Activated CD4-positive, alpha-beta T cell treated with anti-CD3 and anti-CD28 coated beads for 48 hours (primary cell): ENCODE results near the gene CRABP1.
A peak's percentile ranks its signal among the peaks of the same experiment; 100 is the strongest.

ENCODE experiments used
- DNase-seq: peaks from one replicate; pipeline ENCODE4 v3.0.0-alpha.2; 2020

CRABP1 gene

DNA sequence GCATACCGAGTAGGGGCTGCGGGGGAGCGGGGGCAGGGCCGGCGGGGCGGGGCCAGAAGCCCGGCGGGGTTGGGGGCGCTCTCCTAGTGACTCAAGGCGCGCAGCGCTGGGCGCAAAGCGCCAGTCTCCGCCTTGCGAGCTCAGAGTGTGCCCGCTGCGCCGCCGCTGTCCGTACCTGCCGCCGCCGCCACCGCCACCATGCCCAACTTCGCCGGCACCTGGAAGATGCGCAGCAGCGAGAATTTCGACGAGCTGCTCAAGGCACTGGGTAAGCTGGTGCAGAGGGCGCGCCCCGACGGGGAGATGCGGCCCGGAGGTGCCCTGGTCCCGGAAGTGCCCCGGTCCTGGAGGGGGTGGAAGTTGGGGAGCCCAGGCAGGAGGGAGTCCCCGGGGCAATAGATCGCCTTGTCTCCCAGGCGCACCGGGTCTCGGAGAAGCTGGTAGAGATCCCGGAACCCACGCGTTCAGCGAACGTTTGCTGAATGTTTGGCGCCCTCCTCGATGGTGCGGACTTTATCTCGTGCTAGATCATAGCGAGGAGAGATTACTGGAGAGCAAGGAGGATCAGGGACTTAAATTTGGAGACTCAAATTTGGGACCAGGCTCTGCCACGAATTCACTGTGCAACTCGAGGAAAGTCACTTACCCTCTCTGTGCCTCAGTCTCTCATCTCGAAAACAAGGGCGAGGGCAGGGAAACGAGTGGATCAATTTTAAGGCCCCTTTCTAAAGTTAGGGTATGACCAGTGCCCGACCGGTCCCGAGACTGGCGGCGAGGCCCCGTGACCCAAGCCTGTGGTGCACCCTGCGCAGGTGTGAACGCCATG is at the start of gene CRABP1:
TSS of gene CRABP1 (plus strand) at position 123 of the 826 bp plus-strand sequence. CDS start at position 199, 76 bp downstream.
- DNase-seq: peak; percentile 28

DNA sequence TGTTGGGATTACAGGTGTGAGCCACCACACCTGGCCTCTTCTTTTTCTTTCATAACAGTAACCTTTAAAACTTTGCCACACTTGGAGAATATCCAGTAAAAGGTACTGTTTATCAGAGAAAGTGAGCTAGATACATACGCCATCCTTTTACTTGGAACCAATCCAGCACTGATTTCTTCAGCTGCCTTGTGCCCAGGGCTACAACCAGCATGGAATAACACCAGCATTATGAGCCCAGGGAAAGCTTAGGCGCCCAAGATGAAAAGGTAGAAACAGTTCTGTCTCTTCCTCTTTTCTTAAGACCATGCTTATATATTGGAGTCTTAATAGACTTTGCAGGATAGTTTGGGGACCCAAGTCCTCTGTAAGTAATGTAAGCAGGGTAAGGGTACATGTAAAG is 49.1 kb upstream of the CRABP1 start:
- DNase-seq: no peak

DNA sequence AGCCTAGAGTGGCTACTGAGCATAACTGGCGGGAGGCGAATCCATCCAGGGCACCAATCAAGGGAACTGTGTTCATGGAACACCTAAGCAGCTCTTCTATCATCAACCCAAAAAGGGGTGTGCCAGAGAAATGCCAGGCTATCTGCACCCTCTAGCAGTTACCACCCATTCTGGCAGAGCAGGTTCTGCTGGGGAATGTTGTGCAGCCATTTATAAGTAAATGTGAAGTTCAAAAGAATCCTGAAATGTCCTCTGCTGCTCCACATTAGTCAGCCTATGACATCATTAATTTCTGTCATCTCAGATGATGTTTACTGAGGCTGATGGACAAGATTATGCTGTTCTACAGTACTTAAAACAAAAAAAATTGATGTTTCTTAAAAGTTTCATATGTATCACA is 48.5 kb upstream of the CRABP1 start:
- DNase-seq: no peak

DNA sequence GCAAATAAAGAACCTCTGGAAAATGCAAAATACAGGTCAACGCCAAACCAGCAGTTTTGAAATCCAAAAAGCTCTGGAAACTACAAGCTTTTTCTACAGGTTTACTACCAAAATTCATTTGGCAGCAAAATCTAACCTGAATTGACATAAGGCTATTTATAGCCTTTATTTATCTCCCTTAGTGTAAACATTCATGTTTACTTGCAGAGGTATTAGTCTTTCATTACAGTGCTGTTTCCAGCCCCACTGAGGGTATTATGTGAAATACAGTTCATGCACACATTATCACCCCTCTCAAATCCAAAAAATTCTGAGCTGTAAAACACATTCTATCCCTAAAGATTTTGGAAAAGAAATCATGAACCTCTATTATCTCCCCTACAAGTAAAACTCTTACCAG is 47.9 kb upstream of the CRABP1 start:
- no peak for DNase-seq

- DNase-seq: peak; percentile 94
Measured at GRCh38 chr15:78299101-78299930, 40.8 kb upstream of the CRABP1 start, which contains the start of gene SKIC8. Gene SKIC8 (minus strand): TSS chr15:78299609. CDS start chr15:78295686, 3,923 bp downstream.

DNA sequence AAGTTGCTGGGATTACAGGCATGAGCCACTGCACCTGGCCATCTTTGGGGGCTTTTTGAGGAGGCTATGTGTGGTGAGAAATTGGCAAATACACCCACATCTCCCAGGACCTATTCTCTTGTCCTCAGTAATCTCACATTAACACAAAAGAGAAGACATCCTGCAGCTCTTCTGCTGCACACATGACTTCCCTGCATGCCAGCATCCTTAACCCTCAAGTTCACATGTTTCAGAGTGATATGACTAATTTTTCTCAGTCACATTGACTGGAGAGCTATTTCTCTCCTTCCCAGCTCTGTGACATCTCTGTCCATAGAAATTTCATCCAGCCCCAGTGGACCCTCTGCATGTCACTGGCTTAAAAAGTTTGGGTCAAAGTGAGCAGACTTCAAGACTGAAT is 38.8 kb upstream of the CRABP1 start:
- DNase-seq: no peak

GRCh38 chr15:78301828-78302227 is 38.3 kb upstream of the CRABP1 start:
- DNase-seq: no peak

- DNase-seq: no peak
Measured at GRCh38 chr15:78302579-78303312, 37.4 kb upstream of the CRABP1 start.

DNA sequence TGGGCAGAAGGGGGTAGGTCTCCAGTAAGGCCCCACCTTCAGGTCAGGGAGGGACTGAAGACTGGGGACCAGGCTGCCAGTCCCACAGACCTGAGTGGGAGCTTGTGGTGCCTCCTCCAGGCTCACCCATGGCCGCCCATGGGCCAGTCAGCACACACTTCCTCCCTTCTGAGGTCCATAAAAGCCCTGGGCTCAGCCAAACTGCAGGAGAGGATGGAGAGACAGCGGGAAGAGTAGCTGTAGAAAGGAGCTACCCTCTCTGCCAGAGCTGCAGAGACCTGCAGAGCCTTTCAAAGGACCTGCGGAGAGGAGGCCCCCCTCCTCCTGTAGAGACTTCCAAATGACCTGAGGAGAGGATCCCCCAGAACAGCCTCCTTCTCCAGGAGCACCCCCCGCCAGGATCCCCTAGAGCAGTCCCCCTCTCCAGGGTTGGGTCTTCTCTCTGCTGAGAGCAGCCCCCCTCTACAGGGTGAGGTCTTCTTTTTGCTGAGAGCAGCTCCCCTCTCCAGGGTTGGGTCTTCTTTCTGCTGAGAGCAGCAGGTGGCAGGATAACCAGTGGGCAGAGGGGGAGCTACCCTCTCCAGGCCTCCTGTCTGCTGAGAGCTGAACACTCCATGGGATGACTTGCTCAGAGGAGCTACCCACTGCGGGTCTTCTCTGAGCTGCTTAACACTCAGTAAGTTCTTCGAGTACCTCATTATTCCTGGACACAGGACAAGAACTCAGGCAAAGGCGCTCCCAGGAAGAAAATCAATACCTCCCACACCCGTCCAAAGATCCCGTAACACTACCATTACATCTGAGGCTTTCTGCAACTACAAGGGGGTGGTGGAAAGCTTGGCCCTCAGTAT is 35.7 kb upstream of the CRABP1 start:
- DNase-seq: no peak

GRCh38 chr15:78306176-78306774 is 33.9 kb upstream of the CRABP1 start:
- DNase-seq: no peak

DNA sequence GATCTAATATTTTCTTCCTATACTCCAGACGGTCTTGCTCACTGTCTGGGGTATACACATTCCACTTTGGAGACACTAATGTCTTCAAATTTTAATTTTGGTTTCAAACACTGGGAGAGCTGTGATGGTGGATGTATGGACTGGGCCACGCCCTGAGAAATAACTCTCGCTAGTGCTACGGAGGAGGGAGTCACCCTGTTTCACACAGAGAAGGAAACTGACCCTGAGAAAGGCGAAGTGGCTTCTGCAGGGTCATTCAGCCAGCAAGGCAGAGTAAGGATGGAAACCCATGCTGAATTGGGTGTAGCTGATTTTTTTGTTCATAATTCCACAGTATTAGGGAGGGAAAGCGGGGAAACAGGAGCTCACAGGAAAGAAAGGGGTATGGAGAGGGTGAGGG is 32.2 kb upstream of the CRABP1 start:
- DNase-seq: no peak

DNA sequence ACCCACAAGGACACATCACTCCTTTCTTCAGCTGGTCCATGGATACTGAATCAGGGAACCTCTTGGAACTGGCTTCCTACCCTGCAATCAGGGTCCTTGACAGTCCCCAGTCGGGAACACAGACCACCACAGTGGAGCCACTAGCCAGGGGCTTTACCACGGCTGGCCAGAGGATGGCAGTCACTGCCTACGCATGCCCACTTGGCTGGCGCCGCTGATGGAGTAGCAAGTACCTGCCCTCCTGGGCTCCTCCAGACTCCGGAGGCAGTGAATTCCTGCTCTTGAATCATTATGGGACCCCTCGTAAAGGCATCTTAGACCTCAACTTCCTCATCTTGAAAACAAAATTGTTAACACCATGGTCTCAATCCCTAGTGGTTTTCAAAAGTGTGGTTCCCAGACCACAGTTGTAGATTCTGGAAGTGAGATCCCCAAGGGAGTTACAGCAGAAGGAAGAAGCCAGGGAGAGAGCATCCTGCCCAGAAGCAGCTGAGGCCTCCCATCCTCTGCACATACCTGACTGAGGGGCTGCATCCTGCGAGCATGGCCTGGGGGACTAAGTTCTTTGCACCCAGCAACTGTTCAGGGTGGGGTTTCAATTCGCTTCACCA is 31.6 kb upstream of the CRABP1 start:
- DNase-seq: peak; percentile 76

- no peak for DNase-seq
Measured at GRCh38 chr15:78311292-78311691, 28.9 kb upstream of the CRABP1 start.

DNA sequence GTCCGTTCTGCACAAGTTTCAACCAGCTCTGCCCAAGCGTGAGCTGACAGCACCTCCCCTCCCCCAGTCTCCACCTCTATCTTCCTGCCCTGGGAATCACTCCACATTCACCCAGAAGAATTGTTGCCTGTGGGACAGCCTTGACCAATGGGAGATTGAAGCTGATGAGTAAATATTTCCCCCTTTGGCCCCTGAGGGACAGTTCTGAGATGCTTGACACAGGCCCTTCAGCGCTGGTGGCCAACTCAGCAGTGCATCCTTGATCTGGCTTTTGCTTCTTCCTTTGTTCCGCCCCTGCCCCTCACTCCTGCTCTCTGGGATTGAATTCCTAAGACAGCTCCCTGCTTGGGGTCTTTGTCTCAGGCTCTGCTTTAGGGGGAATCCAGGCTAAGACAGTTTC is 27.6 kb upstream of the CRABP1 start:
- DNase-seq: no peak

DNA sequence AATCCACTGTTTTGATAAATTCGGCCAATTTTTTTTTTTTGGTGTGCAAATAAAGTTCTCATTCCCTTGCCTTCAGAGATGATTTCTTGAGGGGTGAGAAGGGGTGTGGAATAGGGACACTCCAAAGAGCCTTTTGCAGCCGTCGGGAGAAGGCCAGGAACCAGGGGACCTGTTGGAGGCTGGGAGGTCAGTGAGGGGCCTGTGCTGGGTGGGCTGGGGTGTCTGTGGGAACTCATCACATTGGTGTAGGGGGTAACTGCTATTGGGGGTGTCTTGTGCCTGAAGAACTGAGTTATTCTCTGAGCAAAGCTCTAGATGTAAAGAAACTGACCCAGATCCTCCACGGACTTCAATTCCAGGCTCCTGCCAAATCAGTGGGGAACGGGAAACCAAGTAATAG is 27.2 kb upstream of the CRABP1 start:
- no peak for DNase-seq

GRCh38 chr15:78313383-78313782 is 26.8 kb upstream of the CRABP1 start:
- DNase-seq: no peak

- no peak for DNase-seq
Measured at GRCh38 chr15:78314181-78314581, 26.0 kb upstream of the CRABP1 start.

DNA sequence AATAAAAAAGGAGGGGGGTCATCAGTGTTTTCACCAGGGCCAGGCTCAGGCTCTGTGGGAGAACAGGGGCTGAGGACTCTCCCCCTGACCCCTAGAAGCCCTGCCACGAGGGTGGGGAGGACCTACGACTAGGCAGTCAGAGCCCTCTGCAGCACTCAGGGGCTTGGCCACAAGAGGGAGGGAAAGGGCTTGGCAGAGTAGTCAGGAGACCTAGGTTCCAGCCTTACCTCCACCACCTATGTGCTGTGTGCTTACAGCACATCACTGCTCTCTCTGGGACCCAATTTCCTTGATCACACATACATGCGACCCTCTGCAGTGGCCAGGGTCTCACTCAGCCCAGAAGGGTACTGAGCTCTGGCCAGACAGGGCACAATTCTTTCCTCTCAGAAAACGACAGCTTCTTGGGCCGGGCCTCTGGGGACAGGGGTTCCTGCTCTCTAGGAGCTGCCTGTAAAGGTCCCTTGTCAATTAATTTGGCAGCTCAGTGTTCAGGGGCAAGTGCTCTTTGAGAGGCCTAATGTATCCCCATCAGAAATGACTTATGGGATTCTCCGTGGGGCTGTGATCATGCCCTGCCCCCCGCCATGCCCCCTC is 24.4 kb upstream of the CRABP1 start:
- DNase-seq: no peak

GRCh38 chr15:78316283-78317083 is 23.7 kb upstream of the CRABP1 start:
- no peak for DNase-seq
